ENCODE measurements around the gene SPTBN5.
A peak's percentile ranks its signal among the peaks of the same experiment; 100 is the strongest.

The SPTBN5 gene

GRCh38 chr15:41810651-41811431 is 83.0 kb downstream of the SPTBN5 start:
- TF ChIP-seq CREB5 (CRISPR knock-in tag; IDR thresholded peaks at IDR 0.05; ENCODE audit: low read depth): no peak
- ATAC-seq: peak; percentile 23

DNA sequence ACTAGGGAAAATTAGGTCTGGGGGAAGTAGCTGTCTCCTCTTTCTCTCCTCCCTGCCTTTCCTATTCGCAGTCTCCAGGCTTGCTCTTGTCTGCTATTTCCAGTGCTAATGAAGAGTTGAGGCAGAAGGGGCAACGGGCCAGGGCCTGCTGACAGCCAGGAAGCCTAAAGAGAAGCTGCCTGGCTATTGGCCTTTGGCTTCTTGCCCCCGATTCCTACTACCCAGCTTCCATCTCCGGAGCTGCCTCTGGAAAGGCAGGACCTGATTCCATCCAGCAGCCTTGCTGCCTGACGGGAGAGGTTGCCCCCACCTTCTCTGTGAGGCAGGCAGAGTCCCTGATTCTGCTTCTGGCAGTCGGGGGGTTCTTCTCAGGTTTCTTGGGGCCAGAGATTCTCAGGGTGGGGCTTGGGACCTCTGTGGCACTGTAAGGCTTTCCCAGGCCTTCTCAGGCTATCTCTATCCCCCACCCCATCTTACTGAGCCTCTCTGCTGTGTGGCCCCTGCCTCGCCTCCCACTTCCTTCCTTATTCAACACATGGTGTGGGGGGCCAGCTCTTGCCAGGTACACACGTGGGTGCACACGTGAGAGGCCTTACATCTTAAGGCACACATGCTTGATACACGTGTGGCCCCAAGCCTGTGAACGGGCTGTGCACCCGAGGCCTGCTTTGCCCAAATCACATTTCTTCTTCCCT is 84.2 kb downstream of the SPTBN5 start:
- ATAC-seq: no peak
- TF ChIP-seq RARB (CRISPR knock-in tag; IDR thresholded peaks at IDR 0.05) (no peak), CSRNP3 (CRISPR knock-in tag; IDR thresholded peaks at IDR 0.05) (no peak), CREB5 (CRISPR knock-in tag; IDR thresholded peaks at IDR 0.05; ENCODE audit: low read depth) (no peak), ZNF565 (CRISPR knock-in tag; conservative IDR thresholded peaks at IDR 0.05; ENCODE audit: low read depth) (no peak), TCF4 (CRISPR knock-in tag; IDR thresholded peaks at IDR 0.05; ENCODE audit: borderline replicate concordance) (no peak), ISL1 (CRISPR knock-in tag; IDR thresholded peaks at IDR 0.05) (no peak), ZFP30 (CRISPR knock-in tag; IDR thresholded peaks at IDR 0.05) (no peak), OSR1 (CRISPR knock-in tag; IDR thresholded peaks at IDR 0.05) (no peak)

GRCh38 chr15:41809121-41809520 is 84.7 kb downstream of the SPTBN5 start:
- no peak for ATAC-seq
- no peak for TF ChIP-seq CREB5 (CRISPR knock-in tag; IDR thresholded peaks at IDR 0.05; ENCODE audit: low read depth)
- TF ChIP-seq ZFP30 (CRISPR knock-in tag; IDR thresholded peaks at IDR 0.05): no peak
- TF ChIP-seq, protein P1, sequence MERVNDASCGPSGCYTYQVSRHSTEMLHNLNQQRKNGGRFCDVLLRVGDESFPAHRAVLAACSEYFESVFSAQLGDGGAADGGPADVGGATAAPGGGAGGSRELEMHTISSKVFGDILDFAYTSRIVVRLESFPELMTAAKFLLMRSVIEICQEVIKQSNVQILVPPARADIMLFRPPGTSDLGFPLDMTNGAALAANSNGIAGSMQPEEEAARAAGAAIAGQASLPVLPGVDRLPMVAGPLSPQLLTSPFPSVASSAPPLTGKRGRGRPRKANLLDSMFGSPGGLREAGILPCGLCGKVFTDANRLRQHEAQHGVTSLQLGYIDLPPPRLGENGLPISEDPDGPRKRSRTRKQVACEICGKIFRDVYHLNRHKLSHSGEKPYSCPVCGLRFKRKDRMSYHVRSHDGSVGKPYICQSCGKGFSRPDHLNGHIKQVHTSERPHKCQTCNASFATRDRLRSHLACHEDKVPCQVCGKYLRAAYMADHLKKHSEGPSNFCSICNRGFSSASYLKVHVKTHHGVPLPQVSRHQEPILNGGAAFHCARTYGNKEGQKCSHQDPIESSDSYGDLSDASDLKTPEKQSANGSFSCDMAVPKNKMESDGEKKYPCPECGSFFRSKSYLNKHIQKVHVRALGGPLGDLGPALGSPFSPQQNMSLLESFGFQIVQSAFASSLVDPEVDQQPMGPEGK (CRISPR knock-in tag; IDR thresholded peaks at IDR 0.05; ENCODE audit: borderline replicate concordance): no peak
- TF ChIP-seq CSDC2 (CRISPR knock-in tag; IDR thresholded peaks at IDR 0.05): no peak
- no peak for TF ChIP-seq ZNF565 (CRISPR knock-in tag; conservative IDR thresholded peaks at IDR 0.05; ENCODE audit: low read depth)
- TF ChIP-seq PPARA (CRISPR knock-in tag; IDR thresholded peaks at IDR 0.05; ENCODE audit: borderline replicate concordance): no peak
- no peak for TF ChIP-seq BACH2 (CRISPR knock-in tag; IDR thresholded peaks at IDR 0.05; ENCODE audit: borderline replicate concordance)
- no peak for TF ChIP-seq SNAI2 (CRISPR knock-in tag; IDR thresholded peaks at IDR 0.05)
- TF ChIP-seq ARNTL (CRISPR knock-in tag; IDR thresholded peaks at IDR 0.05; ENCODE audit: borderline replicate concordance, low read depth): no peak
- no peak for TF ChIP-seq TOX (CRISPR knock-in tag; IDR thresholded peaks at IDR 0.05; ENCODE audit: borderline replicate concordance)
- TF ChIP-seq POU6F1 (CRISPR knock-in tag; IDR thresholded peaks at IDR 0.05; ENCODE audit: borderline replicate concordance, low read depth): no peak
- no peak for TF ChIP-seq ZNF8 (CRISPR knock-in tag; IDR thresholded peaks at IDR 0.05)
- no peak for TF ChIP-seq TCF4 (CRISPR knock-in tag; IDR thresholded peaks at IDR 0.05; ENCODE audit: borderline replicate concordance)
- TF ChIP-seq ZNF70 (CRISPR knock-in tag; IDR thresholded peaks at IDR 0.05): no peak
- TF ChIP-seq, protein P2, sequence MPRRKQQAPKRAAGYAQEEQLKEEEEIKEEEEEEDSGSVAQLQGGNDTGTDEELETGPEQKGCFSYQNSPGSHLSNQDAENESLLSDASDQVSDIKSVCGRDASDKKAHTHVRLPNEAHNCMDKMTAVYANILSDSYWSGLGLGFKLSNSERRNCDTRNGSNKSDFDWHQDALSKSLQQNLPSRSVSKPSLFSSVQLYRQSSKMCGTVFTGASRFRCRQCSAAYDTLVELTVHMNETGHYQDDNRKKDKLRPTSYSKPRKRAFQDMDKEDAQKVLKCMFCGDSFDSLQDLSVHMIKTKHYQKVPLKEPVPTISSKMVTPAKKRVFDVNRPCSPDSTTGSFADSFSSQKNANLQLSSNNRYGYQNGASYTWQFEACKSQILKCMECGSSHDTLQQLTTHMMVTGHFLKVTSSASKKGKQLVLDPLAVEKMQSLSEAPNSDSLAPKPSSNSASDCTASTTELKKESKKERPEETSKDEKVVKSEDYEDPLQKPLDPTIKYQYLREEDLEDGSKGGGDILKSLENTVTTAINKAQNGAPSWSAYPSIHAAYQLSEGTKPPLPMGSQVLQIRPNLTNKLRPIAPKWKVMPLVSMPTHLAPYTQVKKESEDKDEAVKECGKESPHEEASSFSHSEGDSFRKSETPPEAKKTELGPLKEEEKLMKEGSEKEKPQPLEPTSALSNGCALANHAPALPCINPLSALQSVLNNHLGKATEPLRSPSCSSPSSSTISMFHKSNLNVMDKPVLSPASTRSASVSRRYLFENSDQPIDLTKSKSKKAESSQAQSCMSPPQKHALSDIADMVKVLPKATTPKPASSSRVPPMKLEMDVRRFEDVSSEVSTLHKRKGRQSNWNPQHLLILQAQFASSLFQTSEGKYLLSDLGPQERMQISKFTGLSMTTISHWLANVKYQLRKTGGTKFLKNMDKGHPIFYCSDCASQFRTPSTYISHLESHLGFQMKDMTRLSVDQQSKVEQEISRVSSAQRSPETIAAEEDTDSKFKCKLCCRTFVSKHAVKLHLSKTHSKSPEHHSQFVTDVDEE (CRISPR knock-in tag; IDR thresholded peaks at IDR 0.05): no peak
- no peak for TF ChIP-seq RARB (CRISPR knock-in tag; IDR thresholded peaks at IDR 0.05)
- no peak for TF ChIP-seq ISL1 (CRISPR knock-in tag; IDR thresholded peaks at IDR 0.05)
